IPS DF 6.9 (cell line): Measurements from ENCODE around the gene CCDC138.
"Not testable (repeated sequence)": the region's sequence is repeated elsewhere in the genome, so short reads cannot be mapped to it uniquely, and the experiment has no call there.

ENCODE experiments used
- DNase-seq: peaks from one replicate; pipeline ENCODE4 v3.0.0-alpha.2; 2013; ENCODE audit warnings: low read depth, low spot score
- H3K27ac ChIP-seq: one replicate; pipeline ENCODE4 v1.5.1; 2013; ENCODE audit warnings: low read length, control low read depth
- H3K27me3 ChIP-seq: 2 replicates; pipeline ENCODE4 v1.6.1; 2013; ENCODE audit warnings: mild to moderate bottlenecking, low read length; ENCODE audit not compliant: control insufficient read depth, insufficient read depth
- H3K36me3 ChIP-seq: 2 replicates; pipeline ENCODE4 v1.6.1; 2013; ENCODE audit warnings: low read length; ENCODE audit not compliant: control insufficient read depth, insufficient read depth
- H3K4me1 ChIP-seq: 2 replicates; pipeline ENCODE4 v1.6.1; 2013; ENCODE audit warnings: low read length; ENCODE audit not compliant: control insufficient read depth, insufficient read depth
- H3K4me3 ChIP-seq: 2 replicates; pipeline ENCODE4 v1.5.1; 2013; ENCODE audit warnings: mild to moderate bottlenecking, low read length
- H3K9me3 ChIP-seq: 2 replicates; pipeline ENCODE4 v1.6.1; 2013; ENCODE audit warnings: low read length, inconsistent platforms; ENCODE audit not compliant: control insufficient read depth, insufficient read depth
- WGBS: extraction: QIAGEN DNeasy Blood & Tissue Kit; methylation state at CpG from one replicate; pipeline ENCODE4 v1.1.7; 2013; ENCODE audit warnings: mixed read lengths, missing lambda C conversion rate; ENCODE audit not compliant: insufficient read length, insufficient coverage; 5-methylcytosine and 5-hydroxymethylcytosine counted together

CCDC138 gene, protein sequence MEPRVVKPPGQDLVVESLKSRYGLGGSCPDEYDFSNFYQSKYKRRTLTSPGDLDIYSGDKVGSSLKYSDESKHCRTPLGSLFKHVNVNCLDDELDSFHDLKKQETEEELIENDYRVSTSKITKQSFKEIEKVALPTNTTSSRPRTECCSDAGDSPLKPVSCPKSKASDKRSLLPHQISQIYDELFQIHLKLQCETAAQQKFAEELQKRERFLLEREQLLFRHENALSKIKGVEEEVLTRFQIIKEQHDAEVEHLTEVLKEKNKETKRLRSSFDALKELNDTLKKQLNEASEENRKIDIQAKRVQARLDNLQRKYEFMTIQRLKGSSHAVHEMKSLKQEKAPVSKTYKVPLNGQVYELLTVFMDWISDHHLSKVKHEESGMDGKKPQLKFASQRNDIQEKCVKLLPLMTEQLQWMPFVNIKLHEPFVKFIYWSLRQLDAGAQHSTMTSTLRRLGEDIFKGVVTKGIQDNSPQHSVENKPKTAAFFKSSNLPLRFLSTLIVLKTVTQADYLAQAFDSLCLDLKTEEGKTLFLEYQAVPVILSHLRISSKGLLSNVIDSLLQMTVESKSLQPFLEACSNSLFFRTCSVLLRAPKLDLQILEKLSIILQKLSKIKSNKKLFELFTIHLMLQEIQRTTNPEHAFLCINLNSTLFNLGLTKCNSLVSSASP

DNA sequence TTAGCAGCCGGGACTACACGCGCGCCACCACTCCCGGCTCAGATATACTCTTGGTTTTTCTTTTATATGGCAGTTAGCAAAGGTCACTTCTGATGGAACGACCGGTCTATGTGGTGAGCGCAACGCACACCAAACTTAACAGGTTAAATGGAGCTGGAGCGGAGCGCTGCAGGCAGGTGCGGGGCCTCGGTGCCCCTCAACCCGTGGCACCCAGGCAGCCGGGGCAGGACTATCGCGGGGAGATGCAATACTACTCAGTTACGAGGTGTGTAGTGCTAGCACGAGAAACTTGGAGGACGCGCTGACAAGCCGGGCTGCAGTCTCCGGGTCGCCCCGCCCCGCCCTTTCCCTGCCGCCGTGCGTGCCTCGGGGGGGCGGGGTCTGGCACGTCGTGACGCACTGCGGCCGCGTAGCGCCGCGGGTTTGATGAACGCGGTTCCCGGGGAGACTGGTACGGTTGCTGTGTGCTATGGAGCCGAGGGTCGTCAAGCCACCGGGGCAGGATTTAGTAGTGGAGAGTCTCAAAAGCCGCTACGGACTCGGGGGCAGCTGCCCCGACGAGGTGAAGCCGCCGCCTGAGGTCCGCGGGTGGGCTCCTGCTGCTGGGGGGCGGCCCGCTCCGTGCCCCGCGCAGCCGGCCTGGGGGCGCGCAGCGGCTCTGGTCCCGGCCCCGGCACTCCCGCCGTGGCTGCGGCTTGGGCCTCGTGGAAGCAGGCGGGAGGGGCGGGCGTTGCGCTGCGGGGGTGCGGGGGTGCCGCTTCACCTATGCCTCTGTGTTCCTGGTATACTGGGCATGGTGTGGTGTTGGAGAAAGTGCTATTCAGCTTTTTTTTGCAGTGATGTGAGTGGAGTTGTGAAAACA lies at the start of gene CCDC138:
CCDC138 (plus strand) TSS at position 418 of the 862 bp plus-strand sequence; CDS start at position 470, 52 bp downstream.
- WGBS = no CpG with 5 or more reads among the region's 78 CpGs
- H3K4me1 ChIP-seq = no peaks in the 10 kb centered on the region
- H3K36me3 ChIP-seq = peaks cover 4% of the 10 kb centered on the region; the same call in 1 of the 2 replicates
- H3K27me3 ChIP-seq = no peaks in the 10 kb centered on the region
- peak; percentile 83 for DNase-seq
- H3K9me3 ChIP-seq = no peaks in the 10 kb centered on the region
- no peak within 1 kb of the TSS for H3K27ac ChIP-seq
- peak within 1 kb of the TSS; percentile 77; the same call in 1 of the 2 replicates for H3K4me3 ChIP-seq

DNA sequence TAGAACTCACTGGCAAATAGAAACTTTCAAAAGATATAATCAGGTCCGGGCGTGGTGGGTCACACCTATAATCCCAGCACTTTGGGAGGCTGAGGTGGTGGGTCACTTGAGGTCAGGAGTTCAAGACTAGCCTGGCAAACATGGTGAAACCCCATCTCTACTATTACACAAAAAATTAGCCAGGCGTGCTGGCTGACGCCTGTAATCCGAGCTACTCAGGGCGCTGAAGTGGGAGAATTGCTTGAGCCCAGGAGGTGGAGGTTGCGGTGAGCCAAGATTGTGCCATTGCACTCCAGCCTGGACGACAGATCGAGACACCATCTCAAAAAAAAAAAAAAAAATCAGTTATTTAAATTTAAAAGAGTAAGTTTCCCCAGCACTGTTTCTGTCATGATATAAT lies 28.6 kb upstream of the CCDC138 start:
- H3K4me1 ChIP-seq, DNase-seq, H3K27me3 ChIP-seq, H3K27ac ChIP-seq, H3K9me3 ChIP-seq, H3K36me3 ChIP-seq, H3K4me3 ChIP-seq: not testable (repeated sequence)
- WGBS = no CpG with 5 or more reads among the region's 9 CpGs

DNA sequence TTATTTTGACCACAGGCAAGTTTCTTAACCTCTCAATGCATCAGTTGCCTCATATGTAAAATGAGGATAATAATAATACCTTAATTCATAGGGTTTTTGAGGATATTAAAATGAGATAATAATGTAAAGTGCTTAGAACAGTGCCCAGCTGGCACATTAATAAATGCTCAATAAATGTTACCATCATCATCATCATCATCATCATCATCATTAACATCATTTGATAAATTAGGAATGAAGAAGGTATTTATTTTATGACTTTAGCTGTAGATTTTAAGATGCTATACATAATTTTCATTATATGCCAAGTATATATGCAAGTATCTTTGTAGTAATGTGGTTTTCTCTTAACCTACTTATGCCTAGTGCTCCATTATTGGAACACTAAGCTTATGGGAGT lies 24.0 kb upstream of the CCDC138 start:
- H3K4me3 ChIP-seq, H3K27me3 ChIP-seq, H3K9me3 ChIP-seq, H3K4me1 ChIP-seq, H3K27ac ChIP-seq, DNase-seq: not testable (repeated sequence)
- peaks cover 12% of the 10 kb centered on the region; the same call in 1 of the 2 replicates for H3K36me3 ChIP-seq

DNA sequence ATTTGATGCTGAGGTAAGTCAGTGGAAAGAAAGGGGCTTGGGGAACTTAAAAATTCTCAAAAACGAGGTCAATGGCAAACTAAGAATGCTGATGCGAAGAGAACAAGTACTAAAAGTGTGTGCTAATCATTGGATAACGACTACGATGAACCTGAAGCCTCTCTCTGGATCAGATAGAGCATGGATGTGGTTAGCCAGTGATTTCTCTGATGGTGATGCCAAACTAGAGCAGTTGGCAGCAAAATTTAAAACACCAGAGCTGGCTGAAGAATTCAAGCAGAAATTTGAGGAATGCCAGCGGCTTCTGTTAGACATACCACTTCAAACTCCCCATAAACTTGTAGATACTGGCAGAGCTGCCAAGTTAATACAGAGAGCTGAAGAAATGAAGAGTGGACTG lies 19.9 kb upstream of the CCDC138 start:
- not testable (repeated sequence) for H3K9me3 ChIP-seq, H3K4me1 ChIP-seq, H3K27ac ChIP-seq, H3K27me3 ChIP-seq, DNase-seq, H3K4me3 ChIP-seq
- H3K36me3 ChIP-seq = peaks cover 12% of the 10 kb centered on the region; the same call in 1 of the 2 replicates
- WGBS = no CpG with 5 or more reads among the region's 5 CpGs

DNA sequence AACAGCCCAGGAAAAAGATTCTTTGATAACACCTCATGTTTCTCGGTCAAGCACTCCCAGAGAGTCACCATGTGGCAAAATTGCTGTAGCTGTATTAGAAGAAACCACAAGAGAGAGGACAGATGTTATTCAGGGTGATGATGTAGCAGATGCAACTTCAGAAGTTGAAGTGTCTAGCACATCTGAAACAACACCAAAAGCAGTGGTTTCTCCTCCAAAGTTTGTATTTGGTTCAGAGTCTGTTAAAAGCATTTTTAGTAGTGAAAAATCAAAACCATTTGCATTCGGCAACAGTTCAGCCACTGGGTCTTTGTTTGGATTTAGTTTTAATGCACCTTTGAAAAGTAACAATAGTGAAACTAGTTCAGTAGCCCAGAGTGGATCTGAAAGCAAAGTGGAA lies 18.7 kb upstream of the CCDC138 start:
- not testable (repeated sequence) for H3K4me1 ChIP-seq, DNase-seq, H3K9me3 ChIP-seq, H3K4me3 ChIP-seq, H3K27me3 ChIP-seq, H3K27ac ChIP-seq
- no CpG with 5 or more reads among the region's 2 CpGs for WGBS
- peaks cover 13% of the 10 kb centered on the region; the same call in 1 of the 2 replicates for H3K36me3 ChIP-seq

DNA sequence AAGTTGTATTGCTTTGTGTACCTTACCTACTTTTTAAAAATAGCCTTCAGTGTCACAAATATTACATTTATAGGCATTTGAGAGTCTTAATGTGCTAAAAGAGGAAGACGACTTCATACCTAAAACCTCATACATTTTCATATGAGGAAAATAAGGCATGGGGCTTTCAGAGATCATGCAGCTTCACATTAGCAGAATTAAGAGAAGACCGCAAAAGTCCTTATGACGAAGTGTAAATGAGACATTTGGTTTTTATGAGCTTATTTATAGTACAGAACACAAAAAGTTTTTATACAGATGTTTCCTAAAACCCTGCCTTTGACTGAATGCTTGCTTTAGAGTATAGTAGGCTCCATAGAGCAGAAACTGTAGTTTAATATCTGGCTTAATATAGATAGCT lies 10.1 kb upstream of the CCDC138 start:
- no peak for DNase-seq
- no peaks in the 10 kb centered on the region for H3K9me3 ChIP-seq
- no peak overlapping the region for H3K4me3 ChIP-seq
- no peak overlapping the region for H3K27ac ChIP-seq
- no CpG with 5 or more reads among the region's 3 CpGs for WGBS
- peaks cover 8% of the 10 kb centered on the region; the same call in 1 of the 2 replicates for H3K36me3 ChIP-seq
- H3K27me3 ChIP-seq = no peaks in the 10 kb centered on the region
- H3K4me1 ChIP-seq = no peaks in the 10 kb centered on the region

DNA sequence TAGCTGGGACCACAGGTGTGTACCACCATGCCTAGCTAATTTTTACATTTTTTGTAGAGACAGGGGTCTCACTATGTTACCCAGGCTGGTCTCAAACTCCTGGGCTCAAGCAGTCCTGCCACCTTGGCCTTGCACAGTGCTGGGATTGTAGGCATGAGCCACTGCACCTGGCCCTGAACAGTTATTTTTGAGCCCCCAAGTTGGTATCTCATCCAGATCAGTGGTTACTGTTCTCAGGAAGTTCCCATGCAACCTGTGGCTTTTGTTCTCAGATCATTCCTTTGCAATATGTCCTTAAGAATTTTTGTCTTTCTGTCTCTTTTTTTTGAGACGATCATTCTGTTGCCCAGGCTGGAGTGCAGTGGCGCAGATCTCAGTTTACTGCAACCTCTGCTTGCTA lies 7.7 kb upstream of the CCDC138 start:
- Histone ChIP-seq H3K27ac (no peak overlapping the region), H3K27me3 (no peaks in the 10 kb centered on the region), H3K9me3 (no peaks in the 10 kb centered on the region), H3K4me3 (no peak overlapping the region), H3K4me1 (no peaks in the 10 kb centered on the region), H3K36me3 (peaks cover 10% of the 10 kb centered on the region; the same call in 1 of the 2 replicates)
- DNase-seq = no peak
- WGBS = no CpG with 5 or more reads among the region's 2 CpGs

DNA sequence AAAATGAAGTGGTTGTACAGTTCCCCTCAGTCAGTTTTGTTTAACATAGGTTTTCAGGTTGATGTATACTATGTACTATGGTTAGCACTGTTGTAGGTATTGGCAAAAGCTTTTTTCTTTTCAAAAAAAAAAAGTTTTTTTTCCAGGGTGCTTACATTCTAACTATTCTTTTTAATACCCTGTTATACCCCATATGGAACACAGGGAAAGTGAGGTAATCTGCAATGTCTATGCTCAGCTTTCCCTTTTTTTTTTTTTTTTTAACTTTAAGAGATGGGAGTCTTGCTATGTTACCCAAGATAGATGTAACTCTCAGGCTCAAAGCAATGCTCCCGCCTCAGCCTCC lies 590 bp upstream of the CCDC138 start:
- Histone ChIP-seq H3K36me3 (peaks cover 4% of the 10 kb centered on the region; the same call in 1 of the 2 replicates), H3K4me1 (no peaks in the 10 kb centered on the region), H3K9me3 (no peaks in the 10 kb centered on the region), H3K27ac (no peak overlapping the region), H3K27me3 (no peaks in the 10 kb centered on the region), H3K4me3 (no peak overlapping the region; the same call in 1 of the 2 replicates)
- WGBS = no CpG with 5 or more reads among the region's 1 CpG
- DNase-seq = no peak

DNA sequence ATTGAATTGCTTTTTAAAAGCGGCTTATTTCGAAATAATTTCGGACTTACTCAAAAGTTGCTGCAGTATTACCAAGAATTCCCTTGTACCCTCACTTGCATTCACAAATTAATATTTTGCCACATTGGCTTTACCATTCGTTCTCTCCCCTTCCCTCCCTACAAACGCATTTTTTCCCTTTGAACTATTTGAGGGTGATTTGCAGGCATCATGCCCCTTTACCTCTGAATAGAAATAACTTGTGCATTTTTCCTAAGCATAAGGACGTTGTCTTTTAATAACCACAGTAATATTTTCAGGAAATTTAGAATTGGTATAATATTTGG lies 608 bp downstream of the CCDC138 start:
- no CpG with 5 or more reads among the region's 6 CpGs for WGBS
- no peak overlapping the region for H3K27ac ChIP-seq
- peaks cover 4% of the 10 kb centered on the region; the same call in 1 of the 2 replicates for H3K36me3 ChIP-seq
- no peak for DNase-seq
- no peaks in the 10 kb centered on the region for H3K4me1 ChIP-seq
- H3K27me3 ChIP-seq = no peaks in the 10 kb centered on the region
- H3K4me3 ChIP-seq = peak overlapping the region; percentile 77; the same call in 1 of the 2 replicates
- no peaks in the 10 kb centered on the region for H3K9me3 ChIP-seq

DNA sequence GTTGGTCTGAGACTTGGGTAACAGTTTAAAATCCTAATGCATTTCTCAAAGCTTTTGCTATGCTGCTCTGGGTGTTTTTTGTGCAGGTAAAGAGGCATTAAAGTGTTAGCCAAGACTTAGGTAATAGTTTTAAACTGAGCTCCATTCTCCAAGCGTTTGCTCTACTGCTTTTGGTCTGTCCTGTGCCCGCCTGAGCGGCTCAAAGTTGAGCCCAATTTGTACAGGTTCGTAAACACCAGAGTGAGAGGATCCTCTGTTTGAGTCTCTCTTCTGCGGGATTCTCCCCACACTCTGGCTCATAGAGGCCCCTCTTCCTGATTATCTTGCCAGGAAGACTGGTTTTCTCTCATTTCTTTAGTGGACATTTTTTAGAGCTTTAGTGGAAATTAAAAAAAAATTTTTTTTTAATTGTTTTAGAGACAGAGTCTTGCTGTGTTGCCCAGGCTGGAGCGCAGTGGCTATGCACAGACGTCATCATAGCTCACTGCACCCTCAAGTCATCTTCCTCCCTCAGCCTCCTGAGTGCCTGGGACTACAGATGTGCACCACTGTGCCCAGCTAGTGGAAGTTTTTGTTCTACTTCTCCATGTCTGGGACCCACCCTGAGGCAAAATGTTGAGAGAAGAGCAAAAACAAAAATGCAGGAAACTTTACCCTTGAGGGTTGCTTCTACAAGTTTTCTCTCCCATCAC lies 16.6 kb downstream of the CCDC138 start:
- no peaks in the 10 kb centered on the region for H3K27me3 ChIP-seq
- DNase-seq = no peak
- H3K4me1 ChIP-seq = no peaks in the 10 kb centered on the region
- no CpG with 5 or more reads among the region's 7 CpGs for WGBS
- H3K27ac ChIP-seq = no peak overlapping the region
- H3K9me3 ChIP-seq = no peaks in the 10 kb centered on the region
- H3K4me3 ChIP-seq = no peak overlapping the region
- H3K36me3 ChIP-seq = peaks cover 2% of the 10 kb centered on the region; the same call in 1 of the 2 replicates
